ENCODE data around the gene SPTLC3. TPM values are rescaled to one million over a fixed set of nuclear protein-coding genes. Genes with fewer than 3 reads are reported as not detected.

The SPTLC3 gene
- total and polyA plus RNA-seq, 7 donors = 0.14 to 1.2 (median 0.38) TPM

DNA sequence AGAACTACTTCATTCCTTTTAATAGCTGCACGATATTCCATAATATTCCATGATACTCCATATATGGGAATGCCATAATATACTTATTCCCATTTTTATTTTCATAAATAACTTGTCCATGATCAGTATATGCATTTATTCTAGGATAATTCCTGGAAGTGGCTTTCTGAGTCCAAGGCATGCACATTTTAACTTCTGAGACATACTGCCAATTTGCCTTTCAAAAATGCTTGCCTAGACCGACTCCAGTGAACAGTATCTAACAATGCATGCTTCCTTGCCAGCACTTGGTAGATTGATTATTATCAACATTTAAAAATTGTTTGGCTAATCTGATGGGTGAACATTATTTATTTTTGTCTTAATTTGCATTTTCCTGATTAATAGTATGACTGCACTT, 54.0 kb downstream of the SPTLC3 start:
- peaks cover 8% of the 10 kb centered on the region for H3K9me3 ChIP-seq
- H3K27me3 ChIP-seq (ENCODE audit: insufficient read depth in 3 of 3, low read length in 2 of 3) = no peaks in the 10 kb centered on the region
- DNase-seq (no peak), ATAC-seq (no peak)
- WGBS, 3 donors = 28 to 49% (median 42%) methylated on average over 2 of the region's 2 CpGs
- TF ChIP-seq, protein P1, sequence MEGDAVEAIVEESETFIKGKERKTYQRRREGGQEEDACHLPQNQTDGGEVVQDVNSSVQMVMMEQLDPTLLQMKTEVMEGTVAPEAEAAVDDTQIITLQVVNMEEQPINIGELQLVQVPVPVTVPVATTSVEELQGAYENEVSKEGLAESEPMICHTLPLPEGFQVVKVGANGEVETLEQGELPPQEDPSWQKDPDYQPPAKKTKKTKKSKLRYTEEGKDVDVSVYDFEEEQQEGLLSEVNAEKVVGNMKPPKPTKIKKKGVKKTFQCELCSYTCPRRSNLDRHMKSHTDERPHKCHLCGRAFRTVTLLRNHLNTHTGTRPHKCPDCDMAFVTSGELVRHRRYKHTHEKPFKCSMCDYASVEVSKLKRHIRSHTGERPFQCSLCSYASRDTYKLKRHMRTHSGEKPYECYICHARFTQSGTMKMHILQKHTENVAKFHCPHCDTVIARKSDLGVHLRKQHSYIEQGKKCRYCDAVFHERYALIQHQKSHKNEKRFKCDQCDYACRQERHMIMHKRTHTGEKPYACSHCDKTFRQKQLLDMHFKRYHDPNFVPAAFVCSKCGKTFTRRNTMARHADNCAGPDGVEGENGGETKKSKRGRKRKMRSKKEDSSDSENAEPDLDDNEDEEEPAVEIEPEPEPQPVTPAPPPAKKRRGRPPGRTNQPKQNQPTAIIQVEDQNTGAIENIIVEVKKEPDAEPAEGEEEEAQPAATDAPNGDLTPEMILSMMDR (IDR thresholded peaks at IDR 0.05) = no peak
- H3K36me3 ChIP-seq (ENCODE audit: insufficient read depth in 1 of 2, low read depth in 1 of 2) = no peaks in the 10 kb centered on the region
- H3K4me1 ChIP-seq = no peaks in the 10 kb centered on the region
- H3K27ac ChIP-seq = no peak overlapping the region
- intact Hi-C loops (cut with DNase I) = no loop called here
- no peak overlapping the region for H3K4me3 ChIP-seq

DNA sequence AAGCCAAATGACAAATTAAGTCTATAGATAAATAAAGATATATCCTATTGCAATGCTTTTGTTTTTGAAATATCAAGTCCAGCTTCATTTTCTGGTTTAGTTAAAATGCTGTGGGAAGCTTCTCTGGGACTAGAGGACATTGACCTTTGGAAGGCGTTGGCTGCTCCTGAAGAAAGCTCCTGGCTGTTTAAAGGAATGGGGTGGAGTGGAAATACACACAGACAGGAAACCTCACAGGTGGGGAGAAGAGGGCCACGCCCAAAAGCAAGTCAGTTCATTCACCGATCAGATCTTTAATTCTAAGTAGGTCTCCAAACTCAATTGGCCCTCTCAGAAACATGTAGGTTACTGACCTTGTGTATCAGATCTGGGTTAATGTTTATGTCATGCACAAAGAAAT, 59.6 kb downstream of the SPTLC3 start:
- Histone ChIP-seq H3K27me3 (ENCODE audit: insufficient read depth in 3 of 3, low read length in 2 of 3) (no peaks in the 10 kb centered on the region), H3K4me1 (no peaks in the 10 kb centered on the region), H3K4me3 (no peak overlapping the region), H3K27ac (no peak overlapping the region), H3K36me3 (ENCODE audit: insufficient read depth in 1 of 2, low read depth in 1 of 2) (no peaks in the 10 kb centered on the region), H3K9me3 (peaks cover 8% of the 10 kb centered on the region)
- WGBS, 3 donors = 71 to 75% (median 71%) methylated on average over 3 of the region's 3 CpGs
- ATAC-seq = no peak
- intact Hi-C loops (cut with DNase I) = no loop called here
- no peak for DNase-seq
- TF ChIP-seq, protein P1 (IDR thresholded peaks at IDR 0.05) = no peak

DNA sequence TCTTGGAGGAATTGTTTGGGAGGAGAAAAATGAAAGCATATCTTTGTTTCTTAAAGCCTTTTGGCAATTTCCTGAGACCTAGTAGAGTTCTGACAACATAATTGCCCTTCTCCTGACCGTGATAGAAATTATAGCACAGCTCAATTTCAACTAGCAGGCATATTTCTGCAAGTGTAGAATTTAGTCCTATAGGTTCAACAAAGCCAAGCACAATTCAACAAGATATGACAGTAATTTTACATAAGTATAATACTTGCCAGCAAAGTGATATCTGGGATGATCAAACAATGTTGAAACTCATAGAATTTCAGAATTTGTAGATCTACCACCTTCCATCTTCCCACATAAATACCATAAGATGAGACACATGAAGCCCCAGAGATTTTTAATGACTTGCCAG, 73.1 kb downstream of the SPTLC3 start:
- TF ChIP-seq, protein P1 (IDR thresholded peaks at IDR 0.05) = no peak
- no peak for ATAC-seq
- no peaks in the 10 kb centered on the region for H3K9me3 ChIP-seq
- WGBS, 3 donors = 67 to 85% (median 68%) methylated on average over 1 of the region's 1 CpG
- H3K4me1 ChIP-seq = no peaks in the 10 kb centered on the region
- H3K36me3 ChIP-seq (ENCODE audit: insufficient read depth in 1 of 2, low read depth in 1 of 2) = no peaks in the 10 kb centered on the region
- DNase-seq = no peak
- intact Hi-C loops (cut with DNase I) = no loop called here
- H3K4me3 ChIP-seq = no peak overlapping the region
- H3K27ac ChIP-seq = no peak overlapping the region
- no peaks in the 10 kb centered on the region for H3K27me3 ChIP-seq (ENCODE audit: insufficient read depth in 3 of 3, low read length in 2 of 3)

DNA sequence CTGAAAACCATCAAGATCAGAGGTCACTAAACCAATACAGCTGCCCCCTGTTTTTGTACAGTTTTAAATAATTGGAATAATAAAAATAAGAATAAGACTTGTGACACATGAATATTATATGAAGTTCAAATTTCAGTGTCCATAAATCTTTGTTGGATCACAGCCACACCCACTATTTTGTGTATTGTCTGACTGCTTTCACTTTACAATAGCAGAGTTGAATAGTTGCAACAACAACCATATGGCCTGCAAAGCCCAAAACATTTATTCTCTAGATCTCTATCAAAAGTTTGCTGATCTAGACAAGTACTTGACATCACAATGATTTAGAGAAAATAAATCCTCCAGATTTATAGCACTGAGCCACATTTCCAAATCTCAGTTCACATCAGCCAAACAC, 73.6 kb downstream of the SPTLC3 start:
- no peaks in the 10 kb centered on the region for H3K27me3 ChIP-seq (ENCODE audit: insufficient read depth in 3 of 3, low read length in 2 of 3)
- no peak overlapping the region for H3K4me3 ChIP-seq
- H3K36me3 ChIP-seq (ENCODE audit: insufficient read depth in 1 of 2, low read depth in 1 of 2) = no peaks in the 10 kb centered on the region
- H3K9me3 ChIP-seq = no peaks in the 10 kb centered on the region
- no peak overlapping the region for H3K27ac ChIP-seq
- no peaks in the 10 kb centered on the region for H3K4me1 ChIP-seq
- TF ChIP-seq, protein P1 (IDR thresholded peaks at IDR 0.05) = no peak
- no peak for DNase-seq
- intact Hi-C loops (cut with DNase I) = no loop called here
- no peak for ATAC-seq

DNA sequence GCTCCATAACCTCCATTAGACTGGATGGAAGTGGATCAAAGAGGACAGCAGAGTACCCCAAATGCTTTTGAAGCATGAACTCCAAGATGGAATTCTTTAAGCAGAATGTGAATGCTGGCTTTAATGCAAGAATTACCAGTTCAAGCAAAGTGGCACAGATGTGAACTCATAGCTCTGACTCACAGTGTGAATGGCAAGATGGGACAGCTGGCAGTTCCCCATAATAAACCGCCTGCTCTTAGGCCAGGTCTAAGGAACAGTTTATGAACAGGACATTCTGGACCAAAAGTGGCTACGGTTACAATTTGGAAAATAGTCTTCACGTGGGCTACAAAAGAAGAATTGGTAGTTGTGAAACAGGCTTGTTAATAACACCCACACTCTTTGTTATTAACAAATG, 76.5 kb downstream of the SPTLC3 start:
- H3K27me3 ChIP-seq (ENCODE audit: insufficient read depth in 3 of 3, low read length in 2 of 3) = no peaks in the 10 kb centered on the region
- no peak overlapping the region for H3K4me3 ChIP-seq
- H3K4me1 ChIP-seq = no peaks in the 10 kb centered on the region
- intact Hi-C loops (cut with DNase I) = no loop called here
- TF ChIP-seq, protein P1 (IDR thresholded peaks at IDR 0.05) = no peak
- no peaks in the 10 kb centered on the region for H3K36me3 ChIP-seq (ENCODE audit: insufficient read depth in 1 of 2, low read depth in 1 of 2)
- no peak overlapping the region for H3K27ac ChIP-seq
- no peaks in the 10 kb centered on the region for H3K9me3 ChIP-seq
- ATAC-seq = no peak
- DNase-seq = no peak
- 25 to 37% (median 31%) methylated on average over 3 of the region's 3 CpGs for WGBS, 3 donors
